GM13976 (cell line): ENCODE results near the gene TMEM44.

Experiments used
- DNase-seq: peaks from one replicate; pipeline ENCODE4 v3.0.0; 2012; ENCODE audit warnings: low spot score
- in situ Hi-C: fragments of 300-500 bp; cut with MboI; formaldehyde crosslinking; loops from one replicate; pipeline ENCODE4 v1.12.0; 2022; ENCODE audit warnings: low sequenced_read_pairs, mixed read lengths, inconsistent platforms; ENCODE audit not compliant: unreplicated experiment
- TF ChIP-seq, protein P1 (sequence below): IDR thresholded peaks from 2 replicates; pipeline ENCODE4 v1.5.1; 2012; ENCODE audit warnings: borderline replicate concordance, mild to moderate bottlenecking; ENCODE audit not compliant: insufficient read depth; ENCODE audit errors: extremely low read depth, missing control alignments, control extremely low read depth

TMEM44 gene

DNA sequence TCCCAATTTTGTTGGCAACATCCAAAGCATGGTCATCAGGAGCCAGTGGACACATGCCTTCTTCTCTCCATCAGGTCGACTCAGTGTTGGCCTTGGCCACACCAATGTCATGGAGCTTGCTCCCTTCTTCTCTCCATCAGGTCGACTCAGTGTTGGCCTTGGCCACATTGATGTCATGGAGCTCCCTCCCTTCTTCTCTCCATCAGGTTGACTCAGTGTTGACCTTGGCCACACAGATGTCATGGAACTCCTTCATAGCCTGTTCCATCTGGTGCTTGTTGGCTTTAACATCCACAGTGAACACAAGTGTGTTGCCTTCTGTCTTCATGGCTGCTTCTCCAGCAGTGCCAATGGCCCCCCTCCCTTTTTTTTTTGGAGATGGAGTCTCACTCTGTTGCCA lies 70.2 kb downstream of the TMEM44 start:
- no peak for DNase-seq
- in situ Hi-C loops, result no loop called here
- TF ChIP-seq, protein P1, sequence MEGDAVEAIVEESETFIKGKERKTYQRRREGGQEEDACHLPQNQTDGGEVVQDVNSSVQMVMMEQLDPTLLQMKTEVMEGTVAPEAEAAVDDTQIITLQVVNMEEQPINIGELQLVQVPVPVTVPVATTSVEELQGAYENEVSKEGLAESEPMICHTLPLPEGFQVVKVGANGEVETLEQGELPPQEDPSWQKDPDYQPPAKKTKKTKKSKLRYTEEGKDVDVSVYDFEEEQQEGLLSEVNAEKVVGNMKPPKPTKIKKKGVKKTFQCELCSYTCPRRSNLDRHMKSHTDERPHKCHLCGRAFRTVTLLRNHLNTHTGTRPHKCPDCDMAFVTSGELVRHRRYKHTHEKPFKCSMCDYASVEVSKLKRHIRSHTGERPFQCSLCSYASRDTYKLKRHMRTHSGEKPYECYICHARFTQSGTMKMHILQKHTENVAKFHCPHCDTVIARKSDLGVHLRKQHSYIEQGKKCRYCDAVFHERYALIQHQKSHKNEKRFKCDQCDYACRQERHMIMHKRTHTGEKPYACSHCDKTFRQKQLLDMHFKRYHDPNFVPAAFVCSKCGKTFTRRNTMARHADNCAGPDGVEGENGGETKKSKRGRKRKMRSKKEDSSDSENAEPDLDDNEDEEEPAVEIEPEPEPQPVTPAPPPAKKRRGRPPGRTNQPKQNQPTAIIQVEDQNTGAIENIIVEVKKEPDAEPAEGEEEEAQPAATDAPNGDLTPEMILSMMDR, result no peak

DNA sequence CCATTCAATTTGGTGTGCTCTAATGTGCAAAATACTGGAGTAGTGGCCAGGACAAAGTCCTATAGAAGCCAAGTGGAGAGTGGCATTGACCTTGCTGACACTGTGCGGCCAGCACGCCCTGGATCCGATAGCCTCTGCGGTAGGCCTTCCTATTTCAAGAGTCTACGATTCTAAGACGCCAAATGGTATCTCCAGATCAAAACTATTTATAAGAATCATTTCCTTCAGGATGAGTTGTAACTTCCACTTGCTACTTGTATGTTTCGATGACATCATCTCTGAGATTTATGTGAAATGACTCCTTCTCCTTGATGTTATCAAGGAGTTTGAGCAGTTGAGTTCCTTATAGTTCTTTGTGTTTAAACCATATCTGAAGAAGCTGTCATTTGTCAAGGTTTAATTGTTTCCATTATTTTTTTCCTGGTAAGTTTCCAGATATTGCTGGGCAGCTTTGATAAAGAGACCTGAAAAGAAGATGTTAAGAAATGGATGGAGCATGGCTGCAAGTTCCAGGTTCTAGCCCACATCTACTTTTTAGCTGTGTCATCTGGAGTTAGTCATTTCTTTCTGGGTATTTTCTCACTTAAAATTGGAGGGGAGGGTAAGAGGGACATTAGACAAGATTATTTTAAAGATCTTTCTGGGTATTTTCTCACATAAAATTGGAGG lies 71.8 kb downstream of the TMEM44 start:
- TF ChIP-seq, protein P1, result no peak
- no peak for DNase-seq
- in situ Hi-C loops, result no loop called here

DNA sequence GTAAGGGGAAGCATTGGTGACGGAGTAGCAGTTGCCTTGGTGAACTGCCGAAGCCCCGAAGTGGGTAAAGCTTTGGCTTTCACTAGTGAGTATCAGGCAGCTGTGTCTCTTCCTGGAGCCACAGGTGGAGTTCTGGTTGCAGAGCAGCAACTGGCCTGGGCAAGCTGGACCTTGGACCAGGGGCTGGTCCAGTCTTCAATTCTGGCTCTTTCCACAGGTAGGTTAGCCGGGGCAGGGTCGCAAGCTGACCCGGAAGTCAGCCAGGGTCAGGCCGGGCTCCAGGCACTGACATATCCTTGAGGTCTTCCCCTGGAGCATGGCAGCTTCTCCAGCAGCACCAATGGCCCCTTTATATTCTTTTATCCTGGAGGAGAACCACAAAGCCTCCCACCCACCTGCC lies 73.2 kb downstream of the TMEM44 start:
- TF ChIP-seq, protein P1, result no peak
- in situ Hi-C loops, result no loop called here
- DNase-seq, result no peak

DNA sequence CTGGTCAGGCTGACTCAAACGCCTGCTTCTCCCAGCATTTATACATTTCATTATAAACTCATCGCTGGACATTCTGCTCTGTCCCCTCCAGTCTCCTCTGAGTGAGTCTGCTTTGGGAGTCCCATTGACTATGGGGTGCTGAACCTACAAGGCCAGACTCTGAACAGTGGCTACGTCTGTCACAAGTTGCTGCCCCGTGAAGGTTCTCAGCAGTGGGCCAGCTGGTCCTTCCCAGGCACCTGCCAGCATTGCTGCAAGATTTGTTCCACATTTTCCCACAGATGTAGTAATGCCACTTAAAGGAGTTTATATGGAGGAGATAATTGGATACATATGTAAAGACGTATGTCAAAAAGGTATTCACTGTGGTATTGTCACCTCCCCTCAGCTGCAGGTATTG lies 73.7 kb downstream of the TMEM44 start:
- in situ Hi-C loops, result no loop called here
- DNase-seq, result no peak
- TF ChIP-seq, protein P1, result no peak

DNA sequence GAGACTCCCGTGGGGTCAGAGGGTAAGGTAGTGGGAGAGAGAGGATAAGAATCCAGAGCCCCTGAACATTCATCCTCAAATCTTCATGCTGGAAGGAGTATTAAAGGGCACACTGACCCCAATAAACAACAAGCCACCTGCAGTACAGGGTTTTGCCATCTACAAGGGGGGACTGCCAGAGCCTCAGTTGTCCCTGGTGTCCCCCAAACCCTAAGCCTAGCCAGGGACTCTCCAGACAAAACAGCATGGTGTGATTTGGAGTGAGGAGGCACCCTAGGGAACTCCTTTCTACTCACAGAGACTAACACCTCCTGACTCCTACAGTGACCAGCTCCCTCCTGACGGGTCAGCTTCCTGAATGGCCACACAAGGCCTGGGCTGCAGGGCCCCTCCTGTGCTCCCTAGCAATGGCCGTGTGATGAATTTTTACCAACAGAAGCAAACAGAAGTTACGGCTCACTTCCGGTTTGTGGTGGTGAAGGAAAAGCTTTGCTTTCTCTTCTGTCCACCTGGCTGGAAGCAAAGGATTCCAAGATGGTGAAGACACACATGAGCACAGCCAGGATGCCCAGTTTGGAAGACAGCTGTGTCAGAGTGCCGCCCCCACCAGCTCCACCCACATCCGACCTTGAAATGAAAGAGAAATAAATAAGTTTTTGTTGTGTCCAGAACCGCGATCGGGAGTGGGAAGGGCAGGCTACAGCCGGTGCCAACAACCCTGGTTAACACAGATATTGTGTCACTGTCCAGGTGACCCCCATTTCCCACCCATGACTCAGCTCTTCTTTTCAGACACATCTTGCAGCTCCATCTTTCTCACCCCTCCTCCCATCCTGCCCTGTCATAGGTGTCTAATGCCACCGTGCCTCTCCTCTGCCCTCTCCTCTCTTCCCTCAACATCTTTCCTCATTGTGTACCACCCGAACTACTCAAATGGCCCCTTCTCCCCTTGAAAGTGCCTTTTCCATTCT lies 76.8 kb downstream of the TMEM44 start:
- DNase-seq, result no peak
- in situ Hi-C loops, result no loop called here

More for the DNA sequence above, 76.8 kb downstream of the TMEM44 start:
- TF ChIP-seq, protein P1, result no peak
